ENCODE data around the gene RAB40C.

DNA sequence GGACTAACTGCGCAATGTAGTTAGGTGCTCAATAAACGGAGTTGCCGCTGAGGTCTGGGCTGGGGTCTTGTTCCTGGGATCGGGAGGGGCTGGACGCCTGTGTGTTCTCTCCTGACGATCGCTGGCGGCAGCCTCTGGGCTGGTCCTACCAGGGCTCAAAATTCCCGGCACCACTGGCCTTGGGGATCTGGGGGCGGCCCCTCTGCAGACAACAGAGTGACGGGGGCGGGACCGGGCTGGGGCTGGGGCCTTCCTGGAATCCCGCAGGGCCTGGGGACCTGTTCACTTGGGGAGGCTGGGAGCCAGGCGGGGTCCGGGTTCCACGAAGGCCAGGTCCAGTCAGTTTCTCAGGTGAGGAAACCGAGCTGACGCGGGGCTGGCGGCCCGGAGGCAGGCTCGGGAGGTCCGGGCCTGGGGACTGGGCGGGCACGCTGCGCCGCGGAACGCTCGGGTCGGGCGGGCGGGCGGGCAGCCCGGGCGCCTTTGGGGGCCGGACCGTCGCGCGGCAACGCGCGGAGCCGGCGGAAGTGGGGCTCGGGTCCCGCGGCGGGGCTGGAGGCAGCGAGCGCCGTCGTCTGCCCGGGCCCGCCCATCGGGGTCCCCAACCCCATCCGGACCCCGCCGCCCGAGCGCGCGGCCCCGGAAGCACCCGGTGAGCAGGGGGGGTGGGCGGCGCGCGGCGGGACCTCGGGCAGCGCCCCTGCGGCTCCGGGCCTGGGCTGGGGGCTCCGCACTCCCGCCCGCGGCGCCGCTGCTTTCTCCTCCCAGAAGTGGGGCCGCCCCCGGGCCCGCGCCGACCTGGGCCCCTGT is 20.2 kb upstream of the RAB40C start, which contains the start of gene PIGQ:
- TF ChIP-seq, protein P1, sequence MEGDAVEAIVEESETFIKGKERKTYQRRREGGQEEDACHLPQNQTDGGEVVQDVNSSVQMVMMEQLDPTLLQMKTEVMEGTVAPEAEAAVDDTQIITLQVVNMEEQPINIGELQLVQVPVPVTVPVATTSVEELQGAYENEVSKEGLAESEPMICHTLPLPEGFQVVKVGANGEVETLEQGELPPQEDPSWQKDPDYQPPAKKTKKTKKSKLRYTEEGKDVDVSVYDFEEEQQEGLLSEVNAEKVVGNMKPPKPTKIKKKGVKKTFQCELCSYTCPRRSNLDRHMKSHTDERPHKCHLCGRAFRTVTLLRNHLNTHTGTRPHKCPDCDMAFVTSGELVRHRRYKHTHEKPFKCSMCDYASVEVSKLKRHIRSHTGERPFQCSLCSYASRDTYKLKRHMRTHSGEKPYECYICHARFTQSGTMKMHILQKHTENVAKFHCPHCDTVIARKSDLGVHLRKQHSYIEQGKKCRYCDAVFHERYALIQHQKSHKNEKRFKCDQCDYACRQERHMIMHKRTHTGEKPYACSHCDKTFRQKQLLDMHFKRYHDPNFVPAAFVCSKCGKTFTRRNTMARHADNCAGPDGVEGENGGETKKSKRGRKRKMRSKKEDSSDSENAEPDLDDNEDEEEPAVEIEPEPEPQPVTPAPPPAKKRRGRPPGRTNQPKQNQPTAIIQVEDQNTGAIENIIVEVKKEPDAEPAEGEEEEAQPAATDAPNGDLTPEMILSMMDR (IDR thresholded peaks at IDR 0.05) = no peak
- no peak for TF ChIP-seq POLR2A (IDR thresholded peaks at IDR 0.05)

All from lower leg skin (tissue), 3 donors.